ENCODE measurements around the gene PDILT.
"Not testable (repeated sequence)": the region's sequence is repeated elsewhere in the genome, so short reads cannot be mapped to it uniquely, and the experiment has no call there.

Gene PDILT

DNA sequence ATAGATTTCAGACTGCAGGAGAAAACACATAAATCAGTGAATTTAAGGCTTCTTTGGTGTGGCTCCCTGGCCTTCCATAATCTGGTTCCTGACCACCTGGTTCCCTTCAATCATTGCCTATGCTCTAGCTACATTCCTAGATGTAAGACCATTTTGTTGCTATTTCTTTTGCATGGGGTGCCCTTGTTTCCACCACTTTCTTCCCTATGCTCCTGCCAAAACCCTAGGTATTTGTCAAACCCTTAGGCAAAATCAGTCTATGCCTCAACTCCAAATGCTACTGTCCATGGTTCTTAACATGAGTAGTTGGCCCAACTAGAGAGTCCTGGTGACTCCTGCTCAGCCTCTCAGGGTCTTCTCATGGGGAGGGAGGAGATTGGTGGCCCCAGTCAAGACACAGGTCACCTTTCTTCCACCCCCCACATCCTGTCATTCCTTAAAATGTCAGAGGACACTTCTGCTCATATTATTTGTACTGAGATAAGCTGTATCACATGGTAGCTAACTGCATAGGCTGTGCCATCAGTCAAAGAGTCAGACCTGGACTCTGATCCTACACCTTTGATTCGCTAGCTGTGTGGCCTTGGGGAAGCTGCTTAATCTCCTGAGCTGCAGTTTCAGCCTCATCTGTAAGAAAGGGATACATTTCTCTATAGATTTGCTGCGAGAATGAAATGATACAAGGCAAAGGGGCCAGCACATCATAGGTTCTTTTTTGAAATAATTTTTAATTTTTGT is 19.8 kb upstream of the PDILT start:
- H3K4me3 ChIP-seq (replicated peaks; ENCODE audit: low read depth, low read length), result no peak overlapping the region
- DNase-seq (ENCODE audit: low read depth), result no peak
- TF ChIP-seq, protein P1, sequence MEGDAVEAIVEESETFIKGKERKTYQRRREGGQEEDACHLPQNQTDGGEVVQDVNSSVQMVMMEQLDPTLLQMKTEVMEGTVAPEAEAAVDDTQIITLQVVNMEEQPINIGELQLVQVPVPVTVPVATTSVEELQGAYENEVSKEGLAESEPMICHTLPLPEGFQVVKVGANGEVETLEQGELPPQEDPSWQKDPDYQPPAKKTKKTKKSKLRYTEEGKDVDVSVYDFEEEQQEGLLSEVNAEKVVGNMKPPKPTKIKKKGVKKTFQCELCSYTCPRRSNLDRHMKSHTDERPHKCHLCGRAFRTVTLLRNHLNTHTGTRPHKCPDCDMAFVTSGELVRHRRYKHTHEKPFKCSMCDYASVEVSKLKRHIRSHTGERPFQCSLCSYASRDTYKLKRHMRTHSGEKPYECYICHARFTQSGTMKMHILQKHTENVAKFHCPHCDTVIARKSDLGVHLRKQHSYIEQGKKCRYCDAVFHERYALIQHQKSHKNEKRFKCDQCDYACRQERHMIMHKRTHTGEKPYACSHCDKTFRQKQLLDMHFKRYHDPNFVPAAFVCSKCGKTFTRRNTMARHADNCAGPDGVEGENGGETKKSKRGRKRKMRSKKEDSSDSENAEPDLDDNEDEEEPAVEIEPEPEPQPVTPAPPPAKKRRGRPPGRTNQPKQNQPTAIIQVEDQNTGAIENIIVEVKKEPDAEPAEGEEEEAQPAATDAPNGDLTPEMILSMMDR (IDR thresholded peaks at IDR 0.05; ENCODE audit: low read length, missing control alignments), result no peak

DNA sequence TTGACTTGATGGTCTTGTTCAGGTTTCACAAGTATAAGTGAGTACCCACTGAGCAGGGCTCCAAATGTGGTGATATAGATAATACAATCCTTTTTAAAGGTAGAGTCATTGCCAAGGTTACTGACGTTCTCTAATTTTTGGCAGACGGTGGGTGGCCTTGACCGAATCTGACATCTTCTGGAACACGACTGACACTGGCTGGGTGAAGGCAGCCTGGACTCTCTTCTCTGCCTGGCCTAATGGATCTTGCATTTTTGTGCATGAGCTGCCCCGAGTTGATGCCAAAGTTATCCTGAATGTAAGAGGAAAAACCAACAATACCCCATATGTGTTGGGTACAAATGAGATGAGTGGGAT is 19.2 kb upstream of the PDILT start:
- not testable (repeated sequence) for H3K4me3 ChIP-seq (replicated peaks; ENCODE audit: low read depth, low read length); DNase-seq (ENCODE audit: low read depth)

DNA sequence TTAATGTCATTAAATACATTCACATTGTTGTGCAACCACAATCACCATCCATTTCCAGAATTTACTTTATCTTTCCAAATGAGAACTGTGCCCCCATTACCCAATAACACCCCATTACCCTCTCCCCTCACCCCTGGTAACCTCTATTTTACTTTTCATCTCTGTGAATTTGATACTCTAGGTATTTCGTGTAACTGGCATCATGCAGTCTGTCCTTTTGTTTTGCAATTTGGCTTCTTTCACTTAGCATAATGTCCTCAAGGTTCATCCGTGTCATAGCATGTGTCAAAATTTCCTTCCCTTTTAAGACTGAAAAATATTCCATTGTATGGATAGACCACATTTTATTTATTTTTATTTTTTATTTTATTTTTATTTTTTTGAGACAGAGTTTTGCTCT is 17.2 kb upstream of the PDILT start:
- H3K4me3 ChIP-seq (replicated peaks; ENCODE audit: low read depth, low read length); DNase-seq (ENCODE audit: low read depth): not testable (repeated sequence)

GRCh38 chr16:20419093-20419492 is 14.6 kb upstream of the PDILT start:
- H3K4me3 ChIP-seq (replicated peaks; ENCODE audit: low read depth, low read length); DNase-seq (ENCODE audit: low read depth): not testable (repeated sequence)

- DNase-seq (ENCODE audit: low read depth), result no peak
- TF ChIP-seq, protein P1 (IDR thresholded peaks at IDR 0.05; ENCODE audit: low read length, missing control alignments), result no peak
- no peak overlapping the region for H3K4me3 ChIP-seq (replicated peaks; ENCODE audit: low read depth, low read length)
Measured at GRCh38 chr16:20415541-20415940, 11.0 kb upstream of the PDILT start.

- H3K4me3 ChIP-seq (replicated peaks; ENCODE audit: low read depth, low read length), result no peak overlapping the region
- TF ChIP-seq, protein P1 (IDR thresholded peaks at IDR 0.05; ENCODE audit: low read length, missing control alignments), result no peak
- no peak for DNase-seq (ENCODE audit: low read depth)
Measured at GRCh38 chr16:20411055-20411454, 6.5 kb upstream of the PDILT start.

- TF ChIP-seq, protein P1 (IDR thresholded peaks at IDR 0.05; ENCODE audit: low read length, missing control alignments), result no peak
- no peak overlapping the region for H3K4me3 ChIP-seq (replicated peaks; ENCODE audit: low read depth, low read length)
- no peak for DNase-seq (ENCODE audit: low read depth)
Measured at GRCh38 chr16:20410121-20410723, 5.7 kb upstream of the PDILT start.

- H3K4me3 ChIP-seq (replicated peaks; ENCODE audit: low read depth, low read length), result no peak within 1 kb of the TSS
- no peak for DNase-seq (ENCODE audit: low read depth)
- TF ChIP-seq, protein P1 (IDR thresholded peaks at IDR 0.05; ENCODE audit: low read length, missing control alignments), result no peak
Measured at GRCh38 chr16:20409398-20410120, 5.0 kb upstream of the PDILT start, which contains the start of gene ACSM5. Gene ACSM5, plus strand, starts transcription at chr16:20409534. Its CDS starts 1,951 bp downstream, at chr16:20411485.

Measured in fibroblast of pulmonary artery (primary cell).